Measurements from ENCODE around the gene OPN4.

- TF ChIP-seq, protein P1, sequence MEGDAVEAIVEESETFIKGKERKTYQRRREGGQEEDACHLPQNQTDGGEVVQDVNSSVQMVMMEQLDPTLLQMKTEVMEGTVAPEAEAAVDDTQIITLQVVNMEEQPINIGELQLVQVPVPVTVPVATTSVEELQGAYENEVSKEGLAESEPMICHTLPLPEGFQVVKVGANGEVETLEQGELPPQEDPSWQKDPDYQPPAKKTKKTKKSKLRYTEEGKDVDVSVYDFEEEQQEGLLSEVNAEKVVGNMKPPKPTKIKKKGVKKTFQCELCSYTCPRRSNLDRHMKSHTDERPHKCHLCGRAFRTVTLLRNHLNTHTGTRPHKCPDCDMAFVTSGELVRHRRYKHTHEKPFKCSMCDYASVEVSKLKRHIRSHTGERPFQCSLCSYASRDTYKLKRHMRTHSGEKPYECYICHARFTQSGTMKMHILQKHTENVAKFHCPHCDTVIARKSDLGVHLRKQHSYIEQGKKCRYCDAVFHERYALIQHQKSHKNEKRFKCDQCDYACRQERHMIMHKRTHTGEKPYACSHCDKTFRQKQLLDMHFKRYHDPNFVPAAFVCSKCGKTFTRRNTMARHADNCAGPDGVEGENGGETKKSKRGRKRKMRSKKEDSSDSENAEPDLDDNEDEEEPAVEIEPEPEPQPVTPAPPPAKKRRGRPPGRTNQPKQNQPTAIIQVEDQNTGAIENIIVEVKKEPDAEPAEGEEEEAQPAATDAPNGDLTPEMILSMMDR (IDR thresholded peaks at IDR 0.05; ENCODE audit: insufficient read depth, low read length), result no peak
- TF ChIP-seq SPI1 (IDR thresholded peaks at IDR 0.05; ENCODE audit: borderline replicate concordance, low read depth) (no peak), GABPA (IDR thresholded peaks at IDR 0.05; ENCODE audit: low read depth) (no peak), POLR2AphosphoS5 (IDR thresholded peaks at IDR 0.05; ENCODE audit: low read depth) (no peak)
Observed at GRCh38 chr10:86665218-86665607, 10.9 kb downstream of the OPN4 start.

Data from HL-60 (cell line).